GM21526 (cell line): Measurements from ENCODE around the gene THG1L.
A peak's percentile ranks its signal among the peaks of the same experiment; 100 is the strongest.
"Not testable (repeated sequence)": the region's sequence is repeated elsewhere in the genome, so short reads cannot be mapped to it uniquely, and the experiment has no call there.

Source experiments
- ATAC-seq: cut with Tn5 transposase; IDR thresholded peaks from one replicate; pipeline ENCODE4 v1.9.1; 2021; ENCODE audit warnings: moderate library complexity; ENCODE audit not compliant: unreplicated experiment, low FRiP score

THG1L gene

GRCh38 chr5:157731272-157732129 is at the start of gene THG1L:
TSS of gene THG1L (plus strand) at chr5:157731420. CDS start at chr5:157731441, 21 bp downstream.
- ATAC-seq = peak; percentile 91

- no peak for ATAC-seq
These were observed 49.0 kb upstream of the THG1L start for GRCh38 chr5:157682257-157682656.

- not testable (repeated sequence) for ATAC-seq
These were observed 44.7 kb upstream of the THG1L start for GRCh38 chr5:157686276-157687197.

DNA sequence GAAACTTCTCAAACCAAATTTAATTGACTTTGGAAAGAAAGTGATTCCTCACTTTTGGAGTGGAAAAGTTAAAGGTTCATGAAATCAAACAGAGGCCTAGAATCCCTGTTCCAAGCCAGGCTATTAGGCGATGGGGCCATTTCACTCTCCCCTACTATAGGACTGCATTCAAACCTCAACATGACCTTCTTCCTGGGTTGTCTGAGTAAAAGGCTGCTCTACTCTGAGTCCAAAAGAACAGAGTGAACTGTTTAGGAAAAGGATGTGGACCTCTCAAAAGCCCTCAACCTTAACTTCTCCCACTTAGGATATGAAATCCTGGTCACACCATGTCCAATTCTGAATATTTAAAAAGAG is 44.0 kb upstream of the THG1L start:
- no peak for ATAC-seq

DNA sequence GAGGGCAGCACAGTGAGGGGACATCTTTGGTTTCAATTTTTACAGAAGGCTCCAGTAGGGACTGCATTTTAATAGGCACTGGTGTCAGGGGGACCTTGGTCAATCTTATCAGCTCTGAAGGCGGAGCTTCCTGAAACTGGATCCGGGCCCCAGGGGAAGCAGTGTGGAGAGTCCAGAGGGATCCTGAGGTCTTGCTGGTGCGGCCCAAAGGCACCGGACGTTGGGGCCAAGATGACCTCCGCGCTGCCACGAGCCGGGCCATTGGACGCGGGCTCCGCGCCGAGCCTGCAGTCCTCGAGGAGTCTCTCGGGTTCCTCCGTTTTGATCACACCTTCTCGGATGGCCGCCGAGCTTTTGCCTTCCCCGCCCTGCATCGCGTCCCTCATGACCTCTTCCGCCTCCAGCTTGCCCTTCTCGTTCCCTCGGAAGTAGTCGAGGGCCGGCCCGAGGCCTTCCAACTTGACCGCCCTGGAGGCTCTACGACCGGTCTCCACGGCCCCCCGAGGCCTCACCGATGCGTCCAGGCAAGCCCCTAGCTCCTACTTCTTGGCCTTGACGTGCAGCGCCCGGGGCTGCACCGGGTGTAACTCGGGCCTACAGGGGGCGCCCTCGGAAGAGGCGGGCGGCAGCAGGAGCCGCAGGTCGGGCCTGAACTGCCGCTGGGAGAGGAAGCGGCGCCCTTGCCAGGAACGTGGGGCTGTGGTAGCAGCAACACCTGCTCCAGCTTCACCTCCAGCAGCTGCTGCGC is 41.1 kb upstream of the THG1L start:
- ATAC-seq = no peak

DNA sequence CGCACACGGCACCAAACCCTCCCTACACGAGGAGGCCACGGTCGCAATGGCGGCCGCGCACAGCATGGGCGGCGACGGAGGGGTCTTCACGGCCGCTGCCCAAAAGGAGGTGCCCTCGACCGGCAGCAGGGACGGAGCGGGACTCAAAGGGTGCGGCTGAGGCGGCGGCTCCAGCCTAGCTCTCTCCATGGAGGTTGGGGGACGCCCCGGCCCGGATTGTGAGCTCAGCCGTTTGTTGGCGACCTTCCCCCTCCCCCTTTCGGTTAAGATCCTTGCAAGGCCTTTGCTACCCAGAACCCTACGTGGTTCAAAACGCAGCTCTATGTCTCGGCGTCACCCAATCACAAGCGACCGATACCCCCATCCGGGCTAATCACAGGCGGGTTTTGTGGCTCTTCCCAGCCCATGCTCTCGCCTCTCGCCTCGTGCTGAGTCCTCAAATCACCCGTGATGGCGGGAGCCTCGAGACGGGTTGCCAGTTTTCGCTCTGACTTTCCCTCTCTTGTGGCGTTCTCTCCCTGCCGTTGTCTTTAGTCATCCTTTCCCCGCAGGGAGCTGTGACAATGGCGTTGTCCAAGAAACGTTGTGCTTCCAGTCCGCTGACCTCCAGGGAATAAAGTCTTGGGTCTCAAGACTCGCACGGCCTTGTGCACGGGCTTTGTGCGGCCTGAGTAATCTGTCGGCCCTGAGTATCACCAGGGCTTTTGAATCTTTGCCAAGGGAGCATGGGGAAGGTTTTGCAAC is 40.4 kb upstream of the THG1L start:
- ATAC-seq = no peak

GRCh38 chr5:157693816-157694215 is 37.4 kb upstream of the THG1L start:
- not testable (repeated sequence) for ATAC-seq

DNA sequence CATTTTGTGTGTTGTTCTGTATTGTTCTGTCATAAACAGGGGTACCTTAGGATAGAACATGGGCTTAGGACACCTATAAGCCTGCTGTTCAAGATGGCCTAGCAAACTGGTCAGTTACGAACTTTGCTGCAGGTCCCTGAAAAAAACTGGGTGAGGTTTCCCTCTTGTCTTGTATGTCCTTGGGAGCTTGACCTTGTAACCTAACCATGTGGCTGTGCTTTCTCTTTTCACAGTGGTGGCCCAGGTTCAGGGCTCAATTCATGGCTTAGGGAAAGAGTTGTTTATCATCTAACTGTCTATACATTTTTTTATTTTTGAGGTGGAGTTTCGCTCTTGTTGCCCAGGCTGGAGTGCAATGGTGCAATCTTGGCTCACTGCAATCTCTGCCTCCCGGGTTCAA is 35.1 kb upstream of the THG1L start:
- not testable (repeated sequence) for ATAC-seq

- ATAC-seq = not testable (repeated sequence)
These were observed 32.5 kb upstream of the THG1L start for GRCh38 chr5:157698674-157699073.

- no peak for ATAC-seq
These were observed 27.5 kb upstream of the THG1L start for GRCh38 chr5:157703736-157704135.

- ATAC-seq = no peak
These were observed 22.4 kb upstream of the THG1L start for GRCh38 chr5:157708866-157709265.

DNA sequence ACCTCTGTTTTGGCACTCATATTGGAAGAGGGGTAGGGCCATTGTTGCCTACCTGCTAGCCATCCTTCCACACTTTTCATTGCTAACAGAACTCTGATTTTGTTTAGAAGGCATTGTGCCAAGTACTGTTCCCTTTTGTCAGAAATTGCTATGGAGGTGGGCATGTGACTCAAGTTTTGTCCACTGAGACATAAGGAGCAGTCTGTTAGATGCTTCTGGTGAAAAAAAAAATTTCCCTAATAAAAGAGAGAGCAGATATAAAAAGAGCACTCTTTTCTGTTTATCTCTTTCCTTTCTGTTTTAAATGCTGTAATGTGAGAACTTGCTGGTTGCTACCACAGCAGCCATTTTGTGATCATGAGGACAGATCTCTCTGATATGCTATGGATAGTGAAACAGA is 21.9 kb upstream of the THG1L start:
- ATAC-seq = no peak

DNA sequence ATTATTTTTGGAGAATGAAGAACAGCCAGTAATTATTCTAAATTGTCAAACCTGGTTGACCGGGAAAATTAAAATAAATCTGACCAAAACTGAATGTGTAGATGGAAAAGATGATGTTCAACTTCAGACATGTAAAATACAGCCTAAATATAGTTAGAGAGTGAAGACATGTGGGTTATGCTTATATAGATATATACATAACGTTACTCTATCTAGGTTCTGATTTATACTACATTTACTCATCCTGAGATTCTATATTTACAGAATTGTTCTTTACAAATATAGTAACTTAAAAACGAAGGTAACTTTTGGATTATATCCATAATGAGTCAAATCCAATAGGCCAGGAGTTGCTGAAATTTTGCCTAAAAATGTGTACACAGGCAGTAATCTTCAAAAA is 20.8 kb upstream of the THG1L start:
- ATAC-seq = no peak

GRCh38 chr5:157710882-157711281 is 20.3 kb upstream of the THG1L start:
- ATAC-seq = no peak

DNA sequence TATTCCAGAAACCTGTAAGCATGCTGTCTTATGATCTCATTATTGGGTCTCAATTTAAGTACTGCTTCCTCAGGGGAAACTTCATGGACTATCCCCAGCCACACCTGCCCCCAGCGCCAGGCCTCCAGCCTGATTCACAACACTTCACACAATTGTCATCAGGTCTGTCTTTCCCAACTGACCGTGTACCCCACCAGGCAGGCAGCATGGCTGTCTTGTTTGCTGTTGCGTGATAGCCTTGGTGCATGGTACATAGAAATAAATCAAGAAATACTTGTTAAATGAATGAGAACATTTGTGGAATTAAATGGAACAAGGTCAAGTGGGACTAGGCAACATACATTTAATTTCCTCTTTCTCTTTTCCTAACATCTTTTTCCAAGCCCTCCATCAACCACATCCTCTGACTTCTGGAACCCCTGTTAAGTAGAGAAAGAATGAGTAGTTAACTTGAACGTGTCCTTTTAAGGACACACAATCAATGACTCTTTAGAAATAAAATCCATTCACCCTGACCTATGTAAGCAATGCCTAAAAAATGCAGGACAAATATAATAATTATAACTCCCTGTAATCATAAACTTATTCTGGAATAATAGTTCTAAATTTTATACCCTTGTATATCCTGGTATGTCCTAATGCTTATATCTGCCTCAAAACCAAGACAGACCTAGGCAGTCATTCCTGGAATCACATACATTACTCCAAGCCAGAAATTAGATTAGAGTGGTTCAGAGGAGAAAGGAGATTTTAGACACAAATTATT is 17.2 kb upstream of the THG1L start:
- no peak for ATAC-seq

GRCh38 chr5:157714596-157714864 is 16.7 kb upstream of the THG1L start:
- no peak for ATAC-seq

DNA sequence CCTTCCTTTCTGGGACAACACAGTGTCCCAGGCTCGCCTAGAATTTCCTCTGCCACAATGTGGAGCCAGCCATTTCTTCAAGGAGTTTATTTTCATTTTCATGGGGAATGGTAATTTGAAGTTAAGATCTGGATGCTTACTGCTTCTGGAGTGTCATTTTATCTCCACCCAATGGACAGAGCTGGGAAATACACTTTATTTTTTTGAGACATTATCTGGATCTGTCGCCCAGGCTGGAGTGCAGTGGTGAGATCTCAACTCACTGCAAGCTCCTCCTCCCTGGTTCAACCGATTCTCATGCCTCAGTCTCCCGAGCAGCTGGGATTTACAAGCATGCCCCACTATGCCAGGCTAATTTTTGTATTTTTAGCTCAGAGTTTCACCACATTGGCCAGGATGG is 12.7 kb upstream of the THG1L start:
- no peak for ATAC-seq

DNA sequence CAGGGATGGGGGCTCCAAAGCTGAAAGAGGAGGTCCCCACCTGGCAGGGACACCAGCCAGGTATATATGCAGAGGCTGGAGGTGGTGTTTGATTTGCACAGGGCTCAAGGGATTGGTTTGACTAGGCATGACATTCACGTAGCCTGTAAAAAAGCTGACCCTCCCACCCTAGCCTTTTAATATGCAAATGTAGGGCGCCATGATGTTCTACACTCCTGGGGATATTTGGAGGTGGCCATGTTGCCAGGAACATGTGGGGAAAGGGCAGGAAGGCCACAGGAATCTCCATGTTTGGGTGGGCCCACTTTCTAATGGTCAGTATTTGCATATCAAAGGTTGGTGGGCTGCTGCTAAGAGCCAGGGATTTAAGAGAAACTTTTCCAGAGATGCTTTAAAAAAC is 12.0 kb upstream of the THG1L start:
- ATAC-seq = no peak

DNA sequence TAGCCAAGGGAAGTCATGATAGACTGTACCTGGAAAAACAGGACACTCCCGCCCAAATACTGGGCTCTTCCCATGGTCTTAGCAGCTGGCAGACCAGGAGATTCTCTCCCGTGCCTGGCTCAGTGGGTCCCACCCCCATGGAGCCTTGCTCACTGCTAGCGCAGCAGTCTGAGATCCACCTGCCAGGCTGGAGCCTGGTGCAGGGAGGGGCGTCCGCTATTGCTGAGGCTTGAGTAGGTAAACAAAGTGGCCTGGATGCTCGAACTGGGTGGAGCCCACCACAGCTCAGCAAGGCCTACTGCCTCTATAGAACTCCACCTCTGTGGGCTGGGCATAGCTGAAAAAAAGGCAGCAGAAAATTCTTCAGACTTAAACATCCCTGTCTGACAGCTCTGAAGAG is 10.1 kb upstream of the THG1L start:
- ATAC-seq = no peak

GRCh38 chr5:157722895-157723294 is 8.3 kb upstream of the THG1L start:
- not testable (repeated sequence) for ATAC-seq
